SU-DHL-6 (cell line): Measurements from ENCODE around the gene MGAT5.

Experiments
- H2AFZ ChIP-seq: fragments of 200-600 bp; sonication (generic); 2 replicates; pipeline ENCODE4 v1.6.1; 2014; ENCODE audit warnings: low read depth, mild to moderate bottlenecking, moderate library complexity, mixed read lengths, antibody characterized with exemption, low read length; ENCODE audit not compliant: severe bottlenecking
- H3F3A ChIP-seq: fragments of 200-600 bp; shearing (Covaris generic); 2 replicates; pipeline ENCODE4 v1.6.0; 2016; ENCODE audit warnings: antibody characterized with exemption, mild to moderate bottlenecking; ENCODE audit not compliant: insufficient read depth
- H3K27ac ChIP-seq: fragments of 200-600 bp; sonication (generic); 2 replicates; pipeline ENCODE4 v1.5.1; 2016; ENCODE audit warnings: low read depth, mild to moderate bottlenecking, low read length, moderate library complexity, mixed read lengths
- H3K27me3 ChIP-seq: fragments of 200-600 bp; sonication (generic), shearing (Covaris generic); 2 replicates; pipeline ENCODE4 v1.6.0; 2014; ENCODE audit warnings: mild to moderate bottlenecking, low read length
- H3K36me3 ChIP-seq: fragments of 200-600 bp; sonication (generic); 2 replicates; pipeline ENCODE4 v1.6.1; 2014; ENCODE audit warnings: mild to moderate bottlenecking, low read length, mixed read lengths
- H3K4me2 ChIP-seq: fragments of 300-600, 200-600 bp; shearing (Covaris generic), sonication (generic); 2 replicates; pipeline ENCODE4 v1.6.0; 2014; ENCODE audit warnings: low read length, low read depth, mild to moderate bottlenecking; ENCODE audit not compliant: poor library complexity, severe bottlenecking
- H3K4me3 ChIP-seq: fragments of 200-600 bp; sonication (generic); 2 replicates; pipeline ENCODE4 v1.5.1; 2014; ENCODE audit warnings: antibody characterized with exemption, low read length, mild to moderate bottlenecking, mixed read lengths; ENCODE audit not compliant: insufficient read depth, poor library complexity, severe bottlenecking
- H3K79me2 ChIP-seq: fragments of 200-600 bp; sonication (generic); 2 replicates; pipeline ENCODE4 v1.6.1; 2014; ENCODE audit warnings: mild to moderate bottlenecking, low read length, moderate library complexity; ENCODE audit not compliant: insufficient read depth
- H3K9ac ChIP-seq: fragments of 200-600 bp; sonication (generic); 2 replicates; pipeline ENCODE4 v1.7.0; 2014; ENCODE audit warnings: mild to moderate bottlenecking, low read length
- H3K9me2 ChIP-seq: fragments of 200-600 bp; sonication (generic); replicated peaks from 2 replicates; pipeline ENCODE4 v1.6.1; 2014; ENCODE audit warnings: low read length; ENCODE audit not compliant: insufficient read depth
- H3K9me3 ChIP-seq: fragments of 200-600 bp; sonication (generic); 2 replicates; pipeline ENCODE4 v1.6.1; 2014; ENCODE audit warnings: low read length, mixed read lengths; ENCODE audit not compliant: insufficient read depth
- H4K20me1 ChIP-seq: fragments of 200-600 bp; sonication (generic); 2 replicates; pipeline ENCODE4 v1.6.1; 2014; ENCODE audit warnings: low read depth, mild to moderate bottlenecking, antibody characterized with exemption, low read length, moderate library complexity, mixed read lengths
- CTCF ChIP-seq: fragments of 200-600 bp; sonication (generic); IDR thresholded peaks from one replicate; pipeline ENCODE4 v1.5.1; 2017; ENCODE audit warnings: antibody characterized with exemption, mild to moderate bottlenecking, low read length, moderate library complexity; ENCODE audit not compliant: insufficient read depth, poor library complexity, severe bottlenecking
- EZH2phosphoT487 ChIP-seq: fragments of 200-600 bp; sonication (generic), shearing (Covaris generic); conservative IDR thresholded peaks from 2 replicates; pipeline ENCODE4 v1.6.1; 2018; ENCODE audit warnings: mild to moderate bottlenecking, antibody characterized with exemption, low read length, moderate library complexity, mixed read lengths

Gene MGAT5

DNA sequence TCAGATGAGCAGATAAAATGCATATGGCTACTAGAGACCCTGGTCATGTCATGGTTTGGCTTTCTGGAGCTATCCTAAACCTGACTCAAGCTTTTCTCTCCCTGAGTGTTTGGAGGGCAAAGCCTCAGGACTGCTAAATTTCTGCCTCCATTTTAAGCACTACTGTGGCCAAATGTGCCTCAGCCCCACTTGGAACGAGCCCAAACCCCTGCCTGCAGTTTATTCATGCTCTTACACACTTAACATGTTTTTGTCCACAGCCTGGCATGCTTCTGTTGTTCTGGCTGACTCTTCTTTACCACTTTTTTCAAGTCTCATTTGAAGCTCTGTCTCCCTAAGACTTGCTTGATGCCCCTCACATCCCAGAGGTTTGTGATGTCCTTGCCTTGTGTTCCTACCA is 24.7 kb downstream of the MGAT5 start:
- no peak overlapping the region for H3K27ac ChIP-seq
- H2AFZ ChIP-seq: no peak overlapping the region
- no peak for TF ChIP-seq EZH2phosphoT487
- H3K4me3 ChIP-seq: no peak overlapping the region
- H4K20me1 ChIP-seq: no peaks in the 10 kb centered on the region
- peaks cover 7% of the 10 kb centered on the region; the same call in 1 of the 2 replicates for H3F3A ChIP-seq
- no peaks in the 10 kb centered on the region for H3K9me2 ChIP-seq
- H3K27me3 ChIP-seq: no peaks in the 10 kb centered on the region
- no peak overlapping the region for H3K9ac ChIP-seq
- no peaks in the 10 kb centered on the region for H3K79me2 ChIP-seq
- no peaks in the 10 kb centered on the region; the same call in 1 of the 2 replicates for H3K36me3 ChIP-seq
- H3K4me2 ChIP-seq: no peak overlapping the region
- no peaks in the 10 kb centered on the region for H3K9me3 ChIP-seq

DNA sequence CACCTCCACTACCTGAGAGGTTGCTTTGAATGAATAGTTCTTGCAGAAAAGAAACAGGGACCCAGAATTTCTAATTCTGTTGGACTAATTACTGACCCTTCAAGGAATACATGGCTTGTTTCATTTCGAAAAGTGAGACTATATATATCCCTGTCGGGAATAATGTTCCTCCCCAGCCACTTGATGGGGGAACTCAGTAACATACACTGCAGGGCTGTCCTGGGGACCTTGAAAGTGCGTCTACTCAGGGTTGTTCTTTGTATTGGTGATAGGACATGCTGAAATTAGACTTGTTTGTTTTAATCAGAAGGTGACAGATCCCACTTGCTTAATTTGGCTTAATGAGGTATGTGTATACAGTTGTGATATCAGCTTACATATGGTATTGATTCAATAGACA is 25.5 kb downstream of the MGAT5 start:
- no peaks in the 10 kb centered on the region for H3K9me3 ChIP-seq
- TF ChIP-seq CTCF: no peak
- TF ChIP-seq EZH2phosphoT487: no peak
- no peak overlapping the region for H3K4me3 ChIP-seq
- H3K27ac ChIP-seq: no peak overlapping the region
- H3K79me2 ChIP-seq: no peaks in the 10 kb centered on the region
- no peak overlapping the region for H3K4me2 ChIP-seq
- no peaks in the 10 kb centered on the region for H4K20me1 ChIP-seq
- H3K36me3 ChIP-seq: no peaks in the 10 kb centered on the region; the same call in 1 of the 2 replicates
- peaks cover 4% of the 10 kb centered on the region; the same call in 1 of the 2 replicates for H3F3A ChIP-seq
- no peaks in the 10 kb centered on the region for H3K9me2 ChIP-seq
- H2AFZ ChIP-seq: no peak overlapping the region
- no peaks in the 10 kb centered on the region for H3K27me3 ChIP-seq
- H3K9ac ChIP-seq: no peak overlapping the region

- no peaks in the 10 kb centered on the region for H3K27me3 ChIP-seq
- H3K36me3 ChIP-seq: no peaks in the 10 kb centered on the region; the same call in 1 of the 2 replicates
- H3K9ac ChIP-seq: no peak overlapping the region
- H3K4me3 ChIP-seq: no peak overlapping the region
- TF ChIP-seq CTCF (no peak), EZH2phosphoT487 (no peak)
- H3K4me2 ChIP-seq: no peak overlapping the region
- H3K79me2 ChIP-seq: no peaks in the 10 kb centered on the region
- no peaks in the 10 kb centered on the region for H4K20me1 ChIP-seq
- no peak overlapping the region for H3K27ac ChIP-seq
- no peaks in the 10 kb centered on the region for H3K9me3 ChIP-seq
- H2AFZ ChIP-seq: no peak overlapping the region
- H3F3A ChIP-seq: peaks cover under 1% of the 10 kb centered on the region; the same call in 1 of the 2 replicates
- no peaks in the 10 kb centered on the region for H3K9me2 ChIP-seq
These were observed 26.4 kb downstream of the MGAT5 start for GRCh38 chr2:134280231-134280630.

GRCh38 chr2:134280726-134281125 is 26.9 kb downstream of the MGAT5 start:
- TF ChIP-seq EZH2phosphoT487 (no peak), CTCF (no peak)
- H3K9me3 ChIP-seq: no peaks in the 10 kb centered on the region
- H2AFZ ChIP-seq: no peak overlapping the region
- H3K4me3 ChIP-seq: no peak overlapping the region
- H3F3A ChIP-seq: no peaks in the 10 kb centered on the region
- H4K20me1 ChIP-seq: no peaks in the 10 kb centered on the region
- H3K9ac ChIP-seq: no peak overlapping the region
- H3K36me3 ChIP-seq: no peaks in the 10 kb centered on the region; the same call in 1 of the 2 replicates
- H3K27me3 ChIP-seq: no peaks in the 10 kb centered on the region
- no peaks in the 10 kb centered on the region for H3K79me2 ChIP-seq
- no peak overlapping the region for H3K4me2 ChIP-seq
- H3K27ac ChIP-seq: no peak overlapping the region
- no peaks in the 10 kb centered on the region for H3K9me2 ChIP-seq
